IPS-15b (cell line): ENCODE results near the gene ADCK1.

Experiments
- H3K27me3 ChIP-seq: one replicate; pipeline ENCODE4 v1.6.1; 2013; ENCODE audit warnings: low read length; ENCODE audit not compliant: control insufficient read depth, insufficient read depth
- H3K36me3 ChIP-seq: one replicate; pipeline ENCODE4 v1.6.1; 2013; ENCODE audit warnings: low read length; ENCODE audit not compliant: control insufficient read depth, insufficient read depth
- H3K4me1 ChIP-seq: one replicate; pipeline ENCODE4 v1.6.1; 2013; ENCODE audit warnings: mild to moderate bottlenecking, low read length; ENCODE audit not compliant: control insufficient read depth, insufficient read depth
- H3K4me3 ChIP-seq: one replicate; pipeline ENCODE4 v1.5.1; 2013; ENCODE audit warnings: low read depth, low read length
- H3K9ac ChIP-seq: one replicate; pipeline ENCODE4 v1.6.1; 2013; ENCODE audit warnings: low read depth, mild to moderate bottlenecking, low read length
- H3K9me3 ChIP-seq: one replicate; pipeline ENCODE4 v1.6.1; 2013; ENCODE audit warnings: mild to moderate bottlenecking, low read length; ENCODE audit not compliant: control insufficient read depth, insufficient read depth

ADCK1 gene

GRCh38 chr14:77848031-77848430, 48.1 kb downstream of the ADCK1 start:
- Histone ChIP-seq H3K4me3 (no peak overlapping the region), H3K4me1 (no peaks in the 10 kb centered on the region), H3K9me3 (no peaks in the 10 kb centered on the region), H3K9ac (no peak overlapping the region), H3K27me3 (no peaks in the 10 kb centered on the region), H3K36me3 (no peaks in the 10 kb centered on the region)

GRCh38 chr14:77849711-77850110, 49.8 kb downstream of the ADCK1 start:
- Histone ChIP-seq H3K4me1 (no peaks in the 10 kb centered on the region), H3K36me3 (no peaks in the 10 kb centered on the region), H3K9me3 (no peaks in the 10 kb centered on the region), H3K4me3 (no peak overlapping the region), H3K9ac (no peak overlapping the region), H3K27me3 (no peaks in the 10 kb centered on the region)

- H3K4me1 ChIP-seq = no peaks in the 10 kb centered on the region
- no peaks in the 10 kb centered on the region for H3K27me3 ChIP-seq
- H3K9ac ChIP-seq = no peak overlapping the region
- H3K4me3 ChIP-seq = no peak overlapping the region
- no peaks in the 10 kb centered on the region for H3K9me3 ChIP-seq
- no peaks in the 10 kb centered on the region for H3K36me3 ChIP-seq
Observed at GRCh38 chr14:77853919-77854318, 54.0 kb downstream of the ADCK1 start.

GRCh38 chr14:77856941-77857340, 57.0 kb downstream of the ADCK1 start:
- no peaks in the 10 kb centered on the region for H3K4me1 ChIP-seq
- H3K9me3 ChIP-seq = no peaks in the 10 kb centered on the region
- no peak overlapping the region for H3K4me3 ChIP-seq
- no peak overlapping the region for H3K9ac ChIP-seq
- no peaks in the 10 kb centered on the region for H3K36me3 ChIP-seq
- H3K27me3 ChIP-seq = no peaks in the 10 kb centered on the region

- Histone ChIP-seq H3K9me3 (no peaks in the 10 kb centered on the region), H3K36me3 (no peaks in the 10 kb centered on the region), H3K4me1 (no peaks in the 10 kb centered on the region), H3K27me3 (no peaks in the 10 kb centered on the region), H3K4me3 (no peak overlapping the region), H3K9ac (no peak overlapping the region)
Observed at GRCh38 chr14:77859934-77860570, 60.1 kb downstream of the ADCK1 start.

- Histone ChIP-seq H3K4me3 (no peak overlapping the region), H3K27me3 (no peaks in the 10 kb centered on the region)
Observed at GRCh38 chr14:77861201-77861600, 61.3 kb downstream of the ADCK1 start.

GRCh38 chr14:77862154-77862786, 62.4 kb downstream of the ADCK1 start:
- Histone ChIP-seq H3K36me3 (no peaks in the 10 kb centered on the region), H3K9ac (no peak overlapping the region), H3K4me3 (no peak overlapping the region), H3K4me1 (no peaks in the 10 kb centered on the region), H3K27me3 (no peaks in the 10 kb centered on the region), H3K9me3 (no peaks in the 10 kb centered on the region)

More at GRCh38 chr14:77861201-77861600, 61.3 kb downstream of the ADCK1 start:
- H3K9me3 ChIP-seq = no peaks in the 10 kb centered on the region
- H3K9ac ChIP-seq = no peak overlapping the region
- no peaks in the 10 kb centered on the region for H3K4me1 ChIP-seq
- no peaks in the 10 kb centered on the region for H3K36me3 ChIP-seq

GRCh38 chr14:77864085-77864484, 64.2 kb downstream of the ADCK1 start:
- no peaks in the 10 kb centered on the region for H3K4me1 ChIP-seq
- H3K9ac ChIP-seq = no peak overlapping the region
- no peaks in the 10 kb centered on the region for H3K36me3 ChIP-seq
- no peaks in the 10 kb centered on the region for H3K27me3 ChIP-seq
- H3K4me3 ChIP-seq = no peak overlapping the region
- no peaks in the 10 kb centered on the region for H3K9me3 ChIP-seq

GRCh38 chr14:77864580-77864979, 64.7 kb downstream of the ADCK1 start:
- H3K4me1 ChIP-seq = no peaks in the 10 kb centered on the region
- H3K9ac ChIP-seq = no peak overlapping the region

GRCh38 chr14:77865455-77865854, 65.5 kb downstream of the ADCK1 start:
- Histone ChIP-seq H3K4me3 (no peak overlapping the region), H3K9me3 (no peaks in the 10 kb centered on the region)

More at GRCh38 chr14:77864580-77864979, 64.7 kb downstream of the ADCK1 start:
- H3K36me3 ChIP-seq = no peaks in the 10 kb centered on the region
- no peaks in the 10 kb centered on the region for H3K27me3 ChIP-seq
- H3K4me3 ChIP-seq = no peak overlapping the region
- no peaks in the 10 kb centered on the region for H3K9me3 ChIP-seq

GRCh38 chr14:77866932-77867331, 67.0 kb downstream of the ADCK1 start:
- no peaks in the 10 kb centered on the region for H3K9me3 ChIP-seq
- no peak overlapping the region for H3K9ac ChIP-seq
- H3K36me3 ChIP-seq = no peaks in the 10 kb centered on the region
- H3K27me3 ChIP-seq = no peaks in the 10 kb centered on the region
- H3K4me3 ChIP-seq = no peak overlapping the region
- H3K4me1 ChIP-seq = no peaks in the 10 kb centered on the region

More at GRCh38 chr14:77865455-77865854, 65.5 kb downstream of the ADCK1 start:
- Histone ChIP-seq H3K4me1 (no peaks in the 10 kb centered on the region), H3K9ac (no peak overlapping the region), H3K36me3 (no peaks in the 10 kb centered on the region), H3K27me3 (no peaks in the 10 kb centered on the region)

- no peaks in the 10 kb centered on the region for H3K27me3 ChIP-seq
- no peaks in the 10 kb centered on the region for H3K36me3 ChIP-seq
- H3K4me3 ChIP-seq = no peak overlapping the region
- no peaks in the 10 kb centered on the region for H3K4me1 ChIP-seq
- H3K9ac ChIP-seq = no peak overlapping the region
- no peaks in the 10 kb centered on the region for H3K9me3 ChIP-seq
Observed at GRCh38 chr14:77867476-77867875, 67.6 kb downstream of the ADCK1 start.
